Measurements from ENCODE around the gene DGKB.

DNA sequence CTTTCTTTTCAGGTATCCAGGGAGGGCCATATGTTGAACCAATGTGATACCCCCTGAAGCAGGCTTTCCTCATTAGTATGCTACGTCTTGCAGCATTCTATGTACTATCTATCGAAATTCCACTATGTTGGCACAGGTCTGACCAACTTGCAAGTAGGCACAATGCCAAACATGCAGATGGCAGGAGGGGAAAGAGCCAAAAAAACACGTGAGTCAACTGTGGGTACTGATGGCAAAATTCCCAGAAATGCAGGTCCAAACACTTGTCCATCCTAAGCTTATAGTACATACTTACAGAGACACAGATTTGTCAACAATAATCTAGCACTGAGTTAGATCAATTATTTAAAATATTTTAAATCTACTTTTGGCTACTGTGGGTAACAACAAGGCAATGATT is 394.9 kb downstream of the DGKB start:
- TF ChIP-seq POLR2A (IDR thresholded peaks at IDR 0.05) = no peak
- TF ChIP-seq, protein P1, sequence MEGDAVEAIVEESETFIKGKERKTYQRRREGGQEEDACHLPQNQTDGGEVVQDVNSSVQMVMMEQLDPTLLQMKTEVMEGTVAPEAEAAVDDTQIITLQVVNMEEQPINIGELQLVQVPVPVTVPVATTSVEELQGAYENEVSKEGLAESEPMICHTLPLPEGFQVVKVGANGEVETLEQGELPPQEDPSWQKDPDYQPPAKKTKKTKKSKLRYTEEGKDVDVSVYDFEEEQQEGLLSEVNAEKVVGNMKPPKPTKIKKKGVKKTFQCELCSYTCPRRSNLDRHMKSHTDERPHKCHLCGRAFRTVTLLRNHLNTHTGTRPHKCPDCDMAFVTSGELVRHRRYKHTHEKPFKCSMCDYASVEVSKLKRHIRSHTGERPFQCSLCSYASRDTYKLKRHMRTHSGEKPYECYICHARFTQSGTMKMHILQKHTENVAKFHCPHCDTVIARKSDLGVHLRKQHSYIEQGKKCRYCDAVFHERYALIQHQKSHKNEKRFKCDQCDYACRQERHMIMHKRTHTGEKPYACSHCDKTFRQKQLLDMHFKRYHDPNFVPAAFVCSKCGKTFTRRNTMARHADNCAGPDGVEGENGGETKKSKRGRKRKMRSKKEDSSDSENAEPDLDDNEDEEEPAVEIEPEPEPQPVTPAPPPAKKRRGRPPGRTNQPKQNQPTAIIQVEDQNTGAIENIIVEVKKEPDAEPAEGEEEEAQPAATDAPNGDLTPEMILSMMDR (IDR thresholded peaks at IDR 0.05) = no peak
